Chondrocyte (in vitro differentiated cells): ENCODE results near the gene ZNF503. TPM values are rescaled to one million over a fixed set of nuclear protein-coding genes. Genes with fewer than 3 reads are reported as not detected.

Experiments
- DNase-seq: peaks from one replicate; pipeline ENCODE4 v3.0.0; 2021; ENCODE audit warnings: mixed read lengths, low spot score
- H3K27ac Mint-ChIP-seq: one replicate; pipeline ENCODE4 v1.8.0; 2021; ENCODE audit warnings: mild to moderate bottlenecking, moderate library complexity, mixed read lengths; ENCODE audit not compliant: unreplicated experiment
- H3K27me3 Mint-ChIP-seq: 2 replicates; pipeline ENCODE4 v1.8.0; 2021; ENCODE audit warnings: low read depth, mixed read lengths
- H3K36me3 Mint-ChIP-seq: 2 replicates; pipeline ENCODE4 v1.8.0; 2021; ENCODE audit warnings: low read depth, mixed read lengths
- H3K4me1 Mint-ChIP-seq: 2 replicates; pipeline ENCODE4 v1.8.0; 2021; ENCODE audit warnings: low read depth, mild to moderate bottlenecking, mixed read lengths
- H3K4me3 Mint-ChIP-seq: one replicate; pipeline ENCODE4 v1.8.0; 2021; ENCODE audit warnings: mild to moderate bottlenecking, moderate library complexity, mixed read lengths; ENCODE audit not compliant: unreplicated experiment
- H3K9me3 Mint-ChIP-seq: 2 replicates; pipeline ENCODE4 v1.8.0; 2021; ENCODE audit warnings: low read depth, mixed read lengths
- total RNA-seq: library from RNA; stranded (reverse); gene quantifications from 3 replicates; pipeline ENCODE4 v1.2.1, GENCODE V29; 2021
- TF ChIP-seq, protein P1 (sequence below): fragments of 200-600 bp; sonication (generic); IDR thresholded peaks from 2 replicates; pipeline ENCODE4 v1.5.0; 2021; ENCODE audit warnings: antibody characterized with exemption, mild to moderate bottlenecking, moderate library complexity

ZNF503 gene
- total RNA-seq, 1 donor from 2014 or later = 24.8 TPM

DNA sequence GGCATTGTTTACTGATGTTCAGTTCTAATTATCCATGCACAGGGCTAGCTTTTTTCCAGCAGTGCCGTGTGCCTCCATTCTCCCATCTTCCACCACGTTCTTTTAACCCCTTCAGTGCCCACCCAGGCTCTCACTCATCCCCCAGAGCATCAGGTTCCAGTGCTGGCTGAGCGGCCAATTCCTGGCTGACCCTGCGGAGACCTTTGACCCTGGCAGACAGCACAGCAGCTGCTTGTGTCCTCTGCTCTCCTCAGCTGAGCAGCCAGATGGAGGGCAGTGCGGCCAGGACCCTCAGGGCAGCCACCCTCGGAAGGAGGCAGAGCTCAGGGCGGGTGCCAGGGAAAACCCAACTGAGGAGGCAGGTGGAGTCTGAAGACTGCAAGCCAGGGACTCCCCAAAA lies 48.4 kb downstream of the ZNF503 start:
- Mint-ChIP-seq H3K9me3 (peaks cover 14% of the 10 kb centered on the region), H3K36me3 (no peaks in the 10 kb centered on the region), H3K4me3 (no peak overlapping the region), H3K27me3 (no peaks in the 10 kb centered on the region), H3K27ac (no peak overlapping the region), H3K4me1 (peaks cover 7% of the 10 kb centered on the region)
- DNase-seq = no peak
- TF ChIP-seq, protein P1, sequence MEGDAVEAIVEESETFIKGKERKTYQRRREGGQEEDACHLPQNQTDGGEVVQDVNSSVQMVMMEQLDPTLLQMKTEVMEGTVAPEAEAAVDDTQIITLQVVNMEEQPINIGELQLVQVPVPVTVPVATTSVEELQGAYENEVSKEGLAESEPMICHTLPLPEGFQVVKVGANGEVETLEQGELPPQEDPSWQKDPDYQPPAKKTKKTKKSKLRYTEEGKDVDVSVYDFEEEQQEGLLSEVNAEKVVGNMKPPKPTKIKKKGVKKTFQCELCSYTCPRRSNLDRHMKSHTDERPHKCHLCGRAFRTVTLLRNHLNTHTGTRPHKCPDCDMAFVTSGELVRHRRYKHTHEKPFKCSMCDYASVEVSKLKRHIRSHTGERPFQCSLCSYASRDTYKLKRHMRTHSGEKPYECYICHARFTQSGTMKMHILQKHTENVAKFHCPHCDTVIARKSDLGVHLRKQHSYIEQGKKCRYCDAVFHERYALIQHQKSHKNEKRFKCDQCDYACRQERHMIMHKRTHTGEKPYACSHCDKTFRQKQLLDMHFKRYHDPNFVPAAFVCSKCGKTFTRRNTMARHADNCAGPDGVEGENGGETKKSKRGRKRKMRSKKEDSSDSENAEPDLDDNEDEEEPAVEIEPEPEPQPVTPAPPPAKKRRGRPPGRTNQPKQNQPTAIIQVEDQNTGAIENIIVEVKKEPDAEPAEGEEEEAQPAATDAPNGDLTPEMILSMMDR = no peak

DNA sequence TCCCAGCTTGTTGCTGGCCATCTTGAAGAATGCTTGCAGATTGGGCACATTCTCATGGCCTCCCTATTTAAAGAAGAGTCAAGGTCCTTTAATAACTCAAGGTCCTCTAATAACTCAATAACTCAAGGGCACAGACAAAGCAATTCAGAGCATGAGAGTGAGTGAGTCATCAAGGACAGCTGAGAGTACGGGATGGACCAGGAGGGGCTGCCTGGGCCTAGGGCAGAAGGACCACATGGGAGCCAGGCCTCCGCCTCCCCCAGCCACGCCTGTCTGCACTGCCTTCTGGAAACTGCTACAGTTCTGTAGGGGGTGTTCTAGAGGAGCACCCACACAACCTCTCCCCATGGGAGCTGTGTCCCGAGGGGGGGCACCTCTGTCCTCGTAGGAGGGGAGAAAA lies 48.9 kb downstream of the ZNF503 start:
- Mint-ChIP-seq H3K9me3 (peaks cover 14% of the 10 kb centered on the region), H3K4me3 (no peak overlapping the region), H3K27me3 (no peaks in the 10 kb centered on the region), H3K27ac (no peak overlapping the region), H3K36me3 (no peaks in the 10 kb centered on the region), H3K4me1 (peaks cover 7% of the 10 kb centered on the region)
- no peak for DNase-seq
- TF ChIP-seq, protein P1 = no peak

DNA sequence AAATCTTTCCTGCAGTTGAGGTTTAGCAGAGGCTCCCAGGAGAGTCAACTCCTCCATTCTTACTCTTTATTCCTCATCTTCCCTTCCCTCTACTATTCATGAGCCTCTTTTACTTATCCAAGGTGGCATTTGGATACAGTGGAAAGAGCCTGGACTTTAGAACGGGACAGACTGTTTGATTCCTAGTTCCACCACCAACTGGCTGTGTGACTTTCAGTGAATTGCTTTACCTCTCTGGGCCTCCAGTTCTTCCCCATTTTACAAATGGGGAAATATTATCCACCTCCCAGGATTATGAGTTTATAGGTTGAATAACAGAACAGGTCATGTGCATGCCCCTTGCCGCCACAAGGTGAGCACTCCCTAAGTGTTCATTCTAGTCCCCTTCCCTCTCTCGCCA lies 49.9 kb downstream of the ZNF503 start:
- Mint-ChIP-seq H3K27me3 (no peaks in the 10 kb centered on the region), H3K36me3 (no peaks in the 10 kb centered on the region), H3K4me3 (no peak overlapping the region), H3K4me1 (peaks cover 7% of the 10 kb centered on the region), H3K9me3 (peaks cover 14% of the 10 kb centered on the region), H3K27ac (no peak overlapping the region)
- TF ChIP-seq, protein P1 = no peak
- no peak for DNase-seq

DNA sequence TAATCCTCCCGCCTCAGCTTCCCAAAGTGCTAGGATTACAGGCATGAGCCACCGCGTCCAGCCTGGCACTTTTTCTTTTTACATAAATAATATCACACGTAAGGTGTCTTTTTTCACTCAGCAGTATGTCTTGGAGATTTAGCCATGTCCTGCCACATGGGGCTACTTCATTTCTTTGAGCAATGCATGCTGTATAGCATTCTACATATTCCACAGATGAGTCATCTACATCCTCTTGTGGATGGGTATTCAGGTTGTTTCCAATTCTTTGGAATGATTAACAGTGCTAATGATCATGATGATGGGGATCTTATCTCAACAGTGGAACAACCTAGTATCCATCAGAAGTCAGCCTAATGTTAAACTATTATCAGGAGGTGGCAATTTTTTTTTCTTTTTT lies 50.8 kb downstream of the ZNF503 start:
- peaks cover 1% of the 10 kb centered on the region for H3K27me3 Mint-ChIP-seq
- TF ChIP-seq, protein P1 = no peak
- no peak overlapping the region for H3K27ac Mint-ChIP-seq
- no peaks in the 10 kb centered on the region for H3K36me3 Mint-ChIP-seq
- no peak overlapping the region for H3K4me3 Mint-ChIP-seq
- H3K4me1 Mint-ChIP-seq = peaks cover 7% of the 10 kb centered on the region
- peaks cover 12% of the 10 kb centered on the region for H3K9me3 Mint-ChIP-seq
- no peak for DNase-seq

Other genes with a start within 250 kb of the ZNF503 start
- gene VDAC2, start 191.0 kb downstream of the ZNF503 start, total RNA-seq = 142 to 161 TPM (median 155 TPM) in 3 replicates
- gene COMTD1, start 165.8 kb downstream of the ZNF503 start, total RNA-seq = 12.8 to 15.7 TPM (median 13.2 TPM) in 3 replicates
- 0.34 to 3.5 TPM (median 2.8 TPM) in 3 replicates for gene LRMDA, start 29.9 kb upstream of the ZNF503 start, total RNA-seq